IMR-90 (cell line): ENCODE results near the gene PRH1. TPM values are rescaled to one million over a fixed set of nuclear protein-coding genes. Genes with fewer than 3 reads are reported as not detected.

Source experiments
- ATAC-seq: fragments of 200-7000 bp; cut with Tn5 transposase; 2 replicates; pipeline ENCODE4 v1.9.1; 2020; ENCODE audit warnings: low read depth, mild to moderate bottlenecking, moderate library complexity
- BruUV-seq: library from RNA; stranded (reverse); fragments of 400-500 nt; replicated peaks from 2 replicates; lab custom pipeline; 2021; lab: Mats Ljungman, UMichigan
- CTCF ChIA-PET: fragments of 300-600 bp; formaldehyde crosslinking; extraction: SDS; loops from one replicate; lab custom pipeline; 2021; ENCODE audit warnings: antibody characterized with exemption; lab: Yijun Ruan, JAX
- POLR2A ChIA-PET: fragments of 300-600 bp; sonication (Branson Sonifier 250); formaldehyde crosslinking; loops from one replicate; lab custom pipeline; 2022; ENCODE audit warnings: antibody characterized with exemption; ENCODE audit not compliant: unreplicated experiment; lab: Charles Lee
- DNase-seq: peaks from one replicate; pipeline ENCODE4 v3.0.0; 2013
- H2AFZ ChIP-seq: replicated peaks from 2 replicates; pipeline ENCODE3; 2013; ENCODE audit warnings: low read length, mild to moderate bottlenecking; ENCODE audit not compliant: poor library complexity
- H2AK5ac ChIP-seq: 2 replicates; pipeline ENCODE4 v1.6.1; 2013; ENCODE audit warnings: low read depth, low read length, inconsistent platforms
- H2AK9ac ChIP-seq: replicated peaks from 2 replicates; pipeline ENCODE3; 2013; ENCODE audit warnings: mild to moderate bottlenecking, low read depth, low read length, moderate library complexity; ENCODE audit not compliant: poor library complexity
- H2BK120ac ChIP-seq: 2 replicates; pipeline ENCODE4 v1.6.1; 2013; ENCODE audit warnings: low read depth, low read length, inconsistent platforms
- H2BK15ac ChIP-seq: 3 replicates; pipeline ENCODE4 v1.6.1; 2013; ENCODE audit warnings: low read depth, low read length, inconsistent platforms
- H2BK20ac ChIP-seq: 2 replicates; pipeline ENCODE4 v1.6.1; 2013; ENCODE audit warnings: low read depth, mild to moderate bottlenecking, inconsistent platforms, low read length, moderate library complexity
- H2BK5ac ChIP-seq: 2 replicates; pipeline ENCODE4 v1.6.1; 2013; ENCODE audit warnings: mild to moderate bottlenecking, low read depth, low read length, inconsistent platforms; ENCODE audit not compliant: poor library complexity, severe bottlenecking
- H3K14ac ChIP-seq: replicated peaks from 2 replicates; pipeline ENCODE4 v1.6.1; 2013; ENCODE audit warnings: low read depth, low read length, inconsistent platforms
- H3K18ac ChIP-seq: 2 replicates; pipeline ENCODE4 v1.6.1; 2013; ENCODE audit warnings: low read depth, low read length, control low read depth
- H3K23ac ChIP-seq: 2 replicates; pipeline ENCODE4 v1.6.1; 2013; ENCODE audit warnings: low read depth, low read length, inconsistent platforms
- H3K27ac ChIP-seq: 2 replicates; pipeline ENCODE4 v1.5.1; 2013; ENCODE audit warnings: mild to moderate bottlenecking, control low read depth, low read length; ENCODE audit not compliant: insufficient read depth
- H3K27me3 ChIP-seq: 2 replicates; pipeline ENCODE4 v1.6.1; 2013; ENCODE audit warnings: low read length; ENCODE audit not compliant: control insufficient read depth, insufficient read depth
- H3K36me3 ChIP-seq: 2 replicates; pipeline ENCODE4 v1.6.1; 2013; ENCODE audit warnings: low read length, mixed read lengths; ENCODE audit not compliant: control insufficient read depth, insufficient read depth
- H3K4ac ChIP-seq: 2 replicates; pipeline ENCODE4 v1.6.1; 2013; ENCODE audit warnings: low read depth, low read length, inconsistent platforms
- H3K4me1 ChIP-seq: 2 replicates; pipeline ENCODE4 v1.6.1; 2013; ENCODE audit warnings: low read length, mixed read lengths; ENCODE audit not compliant: control insufficient read depth, insufficient read depth
- H3K4me2 ChIP-seq: 2 replicates; pipeline ENCODE4 v1.6.1; 2013; ENCODE audit warnings: low read depth, mild to moderate bottlenecking, control low read depth, low read length, moderate library complexity
- H3K4me3 ChIP-seq: 2 replicates; pipeline ENCODE4 v1.5.1; 2013; ENCODE audit warnings: low read depth, mild to moderate bottlenecking, control low read depth, low read length, moderate library complexity; ENCODE audit not compliant: insufficient read depth
- H3K56ac ChIP-seq: 2 replicates; pipeline ENCODE4 v1.6.1; 2013; ENCODE audit warnings: low read length, inconsistent platforms; ENCODE audit not compliant: insufficient read depth; ENCODE audit errors: extremely low read depth
- H3K79me1 ChIP-seq, 2 experiments: 2 replicates each; pipeline ENCODE4 v1.6.1; 2013; ENCODE audit warnings: low read length in 2 of 2, inconsistent platforms in 1 of 2, low read depth in 1 of 2
- H3K9ac ChIP-seq: 2 replicates; pipeline ENCODE4 v1.6.1; 2013; ENCODE audit warnings: low read depth, low read length, control low read depth
- H3K9me1 ChIP-seq: 2 replicates; pipeline ENCODE4 v1.6.1; 2013; ENCODE audit warnings: low read length, inconsistent platforms; ENCODE audit not compliant: insufficient read depth
- H3K9me3 ChIP-seq: 2 replicates; pipeline ENCODE4 v1.6.1; 2013; ENCODE audit warnings: low read length; ENCODE audit not compliant: control insufficient read depth, insufficient read depth
- H4K20me1 ChIP-seq: 2 replicates; pipeline ENCODE4 v1.6.1; 2013; ENCODE audit warnings: low read length, inconsistent platforms; ENCODE audit not compliant: insufficient read depth
- H4K5ac ChIP-seq: 2 replicates; pipeline ENCODE4 v1.6.1; 2013; ENCODE audit warnings: mild to moderate bottlenecking, low read depth, low read length, control low read depth
- H4K8ac ChIP-seq, 2 experiments: 2 replicates each; pipeline ENCODE4 v1.6.1; 2013; ENCODE audit warnings: low read depth in 2 of 2, low read length in 2 of 2, control low read depth in 1 of 2, inconsistent platforms in 1 of 2
- H4K91ac ChIP-seq: 2 replicates; pipeline ENCODE4 v1.6.1; 2013; ENCODE audit warnings: low read depth, low read length, inconsistent platforms; ENCODE audit not compliant: insufficient read depth
- BHLHE40 ChIP-seq: fragments of 150-350 bp; IDR thresholded peaks from 2 replicates; pipeline ENCODE4 v1.6.1; 2016; ENCODE audit warnings: mild to moderate bottlenecking, low read depth, low read length
- MAZ ChIP-seq: IDR thresholded peaks from 2 replicates; pipeline ENCODE4 v1.6.1; 2012; ENCODE audit warnings: low read depth, mild to moderate bottlenecking, low read length, improper control_type of control experiment, moderate library complexity, borderline replicate concordance
- POLR2A ChIP-seq: IDR thresholded peaks from 2 replicates; pipeline ENCODE4 v1.6.1; 2012; ENCODE audit warnings: mild to moderate bottlenecking, low read depth, low read length
- WGBS, 2 experiments: methylation state at CpG; one replicate each; pipeline versions ENCODE4 v1.1.5 to v1.1.7; 2013; ENCODE audit warnings: missing lambda C conversion rate in 2 of 2; ENCODE audit not compliant: insufficient read length in 1 of 2; ENCODE audit errors: extremely low coverage in 2 of 2; 5-methylcytosine and 5-hydroxymethylcytosine counted together
- dilution Hi-C: fragments of 300-500 bp; cut with HindIII; formaldehyde crosslinking; loops from one replicate; pipeline ENCODE4 v1.14.3; 2018; ENCODE audit warnings: low sequenced_read_pairs; ENCODE audit not compliant: unreplicated experiment
- in situ Hi-C: fragments of 300-500 bp; cut with MboI; formaldehyde crosslinking; loops from 3 replicates; pipeline ENCODE4 v1.14.3; 2019; ENCODE audit warnings: low sequenced_read_pairs, inconsistent platforms, mixed read lengths
- intact Hi-C: fragments of 100-400 bp; cut with micrococcal nuclease; formaldehyde crosslinking; loops from 2 replicates; pipeline ENCODE4 v1.10.0; 2022
- polyA plus RNA-seq, 3 experiments: library from polyadenylated mRNA; depleted of rRNA; stranded (reverse); fragments of >200 nt; gene quantifications; 2 replicates each; pipeline ENCODE4 v1.2.3, GENCODE V29; 2012; ENCODE audit warnings: low replicate concordance in 1 of 3
- total RNA-seq: library from RNA; depleted of rRNA; stranded (reverse); fragments of >200 nt; gene quantifications from 2 replicates; pipeline ENCODE4 v1.2.3, GENCODE V29; 2012
- TF ChIP-seq, protein P1 (sequence below): conservative IDR thresholded peaks from 2 replicates; pipeline ENCODE4 v1.5.1; 2012; ENCODE audit warnings: mild to moderate bottlenecking, low read depth, low read length, improper control_type of control experiment

PRH1 gene
- total and polyA plus RNA-seq, 2 of the 4 experiments (the other 2 are of a cell fraction) = 3.0 to 18.8 TPM

- Histone ChIP-seq H3K27ac (no peak overlapping the region), H4K8ac (no peak overlapping the region), H2AK9ac (no peak overlapping the region), H4K5ac (no peak overlapping the region), H3K9me3 (no peaks in the 10 kb centered on the region; the same call in 1 of the 2 replicates), H3K14ac (no peak overlapping the region; the same call in 1 of the 2 replicates), H3K18ac (no peak overlapping the region), H3K56ac (no peak overlapping the region), H3K4ac (no peak overlapping the region), H4K91ac (no peak overlapping the region), H3K27me3 (no peaks in the 10 kb centered on the region), H3K9ac (no peak overlapping the region), H2BK20ac (no peak overlapping the region), H3K4me1 (no peaks in the 10 kb centered on the region), H3K36me3 (no peaks in the 10 kb centered on the region), H3K23ac (no peak overlapping the region), H4K20me1 (no peaks in the 10 kb centered on the region), H2BK15ac (no peak overlapping the region), H3K79me1 (0 out of 4 replicates have a peak, but pooled peaks cover 0 to 2% of the 10 kb centered on the region in 2 experiments), H2BK5ac (no peak overlapping the region), H3K4me3 (no peak overlapping the region), H2AFZ (no peak overlapping the region), H3K9me1 (no peaks in the 10 kb centered on the region), H2AK5ac (no peak overlapping the region), H3K4me2 (no peak overlapping the region), H2BK120ac (no peak overlapping the region)
- TF ChIP-seq BHLHE40 (no peak), POLR2A (no peak), MAZ (no peak)
- TF ChIP-seq, protein P1, sequence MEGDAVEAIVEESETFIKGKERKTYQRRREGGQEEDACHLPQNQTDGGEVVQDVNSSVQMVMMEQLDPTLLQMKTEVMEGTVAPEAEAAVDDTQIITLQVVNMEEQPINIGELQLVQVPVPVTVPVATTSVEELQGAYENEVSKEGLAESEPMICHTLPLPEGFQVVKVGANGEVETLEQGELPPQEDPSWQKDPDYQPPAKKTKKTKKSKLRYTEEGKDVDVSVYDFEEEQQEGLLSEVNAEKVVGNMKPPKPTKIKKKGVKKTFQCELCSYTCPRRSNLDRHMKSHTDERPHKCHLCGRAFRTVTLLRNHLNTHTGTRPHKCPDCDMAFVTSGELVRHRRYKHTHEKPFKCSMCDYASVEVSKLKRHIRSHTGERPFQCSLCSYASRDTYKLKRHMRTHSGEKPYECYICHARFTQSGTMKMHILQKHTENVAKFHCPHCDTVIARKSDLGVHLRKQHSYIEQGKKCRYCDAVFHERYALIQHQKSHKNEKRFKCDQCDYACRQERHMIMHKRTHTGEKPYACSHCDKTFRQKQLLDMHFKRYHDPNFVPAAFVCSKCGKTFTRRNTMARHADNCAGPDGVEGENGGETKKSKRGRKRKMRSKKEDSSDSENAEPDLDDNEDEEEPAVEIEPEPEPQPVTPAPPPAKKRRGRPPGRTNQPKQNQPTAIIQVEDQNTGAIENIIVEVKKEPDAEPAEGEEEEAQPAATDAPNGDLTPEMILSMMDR = no peak
- 67% methylated on average over 1 of the region's 2 CpGs; no CpG with 5 or more reads in 1 of the 2 experiments for WGBS, 2 experiments
- POLR2A ChIA-PET = no interaction called here
- in situ Hi-C loops (no loop called here), dilution Hi-C loops (no loop called here), intact Hi-C loops (no loop called here)
- DNase-seq = no peak
- ATAC-seq = no peak
- CTCF ChIA-PET = no interaction called here
- no TSS peak for BruUV-seq
Measured at GRCh38 chr12:10861366-10861765, 22.7 kb downstream of the PRH1 start.
